ENCODE measurements around the gene NLRP12.
"Not testable (repeated sequence)": the region's sequence is repeated elsewhere in the genome, so short reads cannot be mapped to it uniquely, and the experiment has no call there.

Gene NLRP12

GRCh38 chr19:53781332-53781731, 42.8 kb downstream of the NLRP12 start:
- not testable (repeated sequence) for DNase-seq (ENCODE audit: low spot score)

GRCh38 chr19:53780506-53780905, 43.6 kb downstream of the NLRP12 start:
- no peak for DNase-seq (ENCODE audit: low spot score)

- no peak for DNase-seq (ENCODE audit: low spot score)
These were observed 48.6 kb downstream of the NLRP12 start for GRCh38 chr19:53775524-53775923.

- DNase-seq (ENCODE audit: low spot score), result not testable (repeated sequence)
These were observed 49.6 kb downstream of the NLRP12 start for GRCh38 chr19:53774491-53774890.

GRCh38 chr19:53773999-53774398, 50.1 kb downstream of the NLRP12 start:
- DNase-seq (ENCODE audit: low spot score), result no peak

GRCh38 chr19:53772943-53773342, 51.2 kb downstream of the NLRP12 start:
- peak; percentile 22 for DNase-seq (ENCODE audit: low spot score)

GRCh38 chr19:53771144-53771543, 53.0 kb downstream of the NLRP12 start:
- no peak for DNase-seq (ENCODE audit: low spot score)

- DNase-seq (ENCODE audit: low spot score), result not testable (repeated sequence)
These were observed 54.3 kb downstream of the NLRP12 start for GRCh38 chr19:53769696-53770309.

GRCh38 chr19:53768401-53768800, 55.7 kb downstream of the NLRP12 start:
- no peak for DNase-seq (ENCODE audit: low spot score)

GRCh38 chr19:53758991-53759390, 65.1 kb downstream of the NLRP12 start:
- DNase-seq (ENCODE audit: low spot score), result not testable (repeated sequence)
